HG03108 (cell line): ENCODE results near the gene MLN.
"Not testable (repeated sequence)": the region's sequence is repeated elsewhere in the genome, so short reads cannot be mapped to it uniquely, and the experiment has no call there.

ENCODE experiments used
- ATAC-seq: cut with Tn5 transposase; IDR thresholded peaks from one replicate; pipeline ENCODE4 v1.9.1; 2021; ENCODE audit warnings: moderate library complexity; ENCODE audit not compliant: unreplicated experiment

The MLN gene

GRCh38 chr6:33836806-33837469, 33.1 kb upstream of the MLN start:
- ATAC-seq: no peak

- ATAC-seq: no peak
Observed at GRCh38 chr6:33834401-33835392, 30.9 kb upstream of the MLN start.

- no peak for ATAC-seq
Observed at GRCh38 chr6:33833599-33833998, 29.8 kb upstream of the MLN start.

- not testable (repeated sequence) for ATAC-seq
Observed at GRCh38 chr6:33832831-33833230, 29.0 kb upstream of the MLN start.

GRCh38 chr6:33831725-33832124, 27.9 kb upstream of the MLN start:
- ATAC-seq: not testable (repeated sequence)

GRCh38 chr6:33830635-33831240, 26.9 kb upstream of the MLN start:
- no peak for ATAC-seq

- ATAC-seq: no peak
Observed at GRCh38 chr6:33828764-33829731, 25.2 kb upstream of the MLN start.

- ATAC-seq: no peak
Observed at GRCh38 chr6:33828452-33828763, 24.6 kb upstream of the MLN start.

GRCh38 chr6:33827546-33828451, 24.0 kb upstream of the MLN start:
- ATAC-seq: no peak

GRCh38 chr6:33826537-33826936, 22.7 kb upstream of the MLN start:
- no peak for ATAC-seq

- no peak for ATAC-seq
Observed at GRCh38 chr6:33824461-33825154, 20.8 kb upstream of the MLN start.

GRCh38 chr6:33823806-33824205, 20.0 kb upstream of the MLN start:
- no peak for ATAC-seq

GRCh38 chr6:33822575-33823395, 19.0 kb upstream of the MLN start:
- ATAC-seq: no peak

GRCh38 chr6:33820784-33821520, 17.1 kb upstream of the MLN start:
- no peak for ATAC-seq

GRCh38 chr6:33820243-33820642, 16.4 kb upstream of the MLN start:
- ATAC-seq: no peak

GRCh38 chr6:33819021-33819420, 15.2 kb upstream of the MLN start:
- no peak for ATAC-seq

GRCh38 chr6:33818293-33818692, 14.5 kb upstream of the MLN start:
- ATAC-seq: no peak

GRCh38 chr6:33817489-33817888, 13.7 kb upstream of the MLN start:
- no peak for ATAC-seq
